ENCODE data around the gene CAMTA1.

DNA sequence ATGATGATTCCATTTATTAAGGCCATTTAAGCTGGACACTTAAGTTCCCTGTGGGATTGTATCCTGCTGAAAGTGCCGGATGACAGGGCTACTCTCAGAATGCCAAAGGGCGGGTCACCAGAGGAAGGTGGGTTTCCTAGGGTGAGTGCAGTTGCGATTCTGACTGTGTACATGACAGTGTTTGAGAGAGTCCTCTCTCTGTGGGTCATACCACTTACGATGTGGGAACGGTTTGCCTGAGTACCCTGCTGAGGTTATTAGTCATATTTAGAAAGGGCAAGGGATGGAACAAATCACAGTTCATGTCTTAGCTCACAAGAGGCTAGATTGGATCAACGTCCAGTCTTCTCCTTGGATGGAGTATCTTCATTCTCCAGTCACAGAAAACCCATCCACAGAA, 461.9 kb downstream of the CAMTA1 start:
- no peak for TF ChIP-seq CTCF (IDR thresholded peaks at IDR 0.05)
- no peak for TF ChIP-seq EZH2phosphoT487 (IDR thresholded peaks at IDR 0.05)
- TF ChIP-seq EZH2 (IDR thresholded peaks at IDR 0.05) = no peak

Measured in neural progenitor cell (in vitro differentiated cells).